GM18507 (cell line): ENCODE data around the gene KRT7.
"Not testable (repeated sequence)": the region's sequence is repeated elsewhere in the genome, so short reads cannot be mapped to it uniquely, and the experiment has no call there.

Experiments used
- DNase-seq: peaks from one replicate; pipeline ENCODE4 v3.0.0; 2011; ENCODE audit warnings: low read depth; ENCODE audit not compliant: insufficient read length; ENCODE audit errors: extremely low spot score
- FAIRE-seq: peaks from 2 replicates; lab custom pipeline; 2011; peaks lifted over from hg19 to GRCh38; lab: Jason Lieb, UNC

Gene KRT7

DNA sequence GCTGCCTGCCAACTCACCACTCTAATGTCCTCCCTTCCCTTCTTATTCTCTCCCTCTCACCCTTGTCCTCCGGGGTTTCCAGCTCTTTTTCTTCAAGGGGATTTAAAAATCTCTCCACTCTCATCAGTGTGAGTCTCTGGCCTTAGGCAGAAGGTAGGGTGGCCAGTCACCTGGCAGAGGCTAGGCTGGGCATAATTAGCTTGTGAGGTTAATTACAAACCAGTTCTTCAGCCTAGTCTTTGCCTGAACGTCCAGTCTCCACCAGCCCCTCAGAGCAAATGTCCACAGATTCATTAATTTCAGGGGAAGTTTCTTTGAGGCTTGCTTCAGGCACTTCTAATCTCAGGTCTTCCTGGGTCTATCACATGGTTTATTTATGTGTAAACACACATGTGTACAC is 6.7 kb downstream of the KRT7 start:
- FAIRE-seq = no peak
- DNase-seq = no peak

DNA sequence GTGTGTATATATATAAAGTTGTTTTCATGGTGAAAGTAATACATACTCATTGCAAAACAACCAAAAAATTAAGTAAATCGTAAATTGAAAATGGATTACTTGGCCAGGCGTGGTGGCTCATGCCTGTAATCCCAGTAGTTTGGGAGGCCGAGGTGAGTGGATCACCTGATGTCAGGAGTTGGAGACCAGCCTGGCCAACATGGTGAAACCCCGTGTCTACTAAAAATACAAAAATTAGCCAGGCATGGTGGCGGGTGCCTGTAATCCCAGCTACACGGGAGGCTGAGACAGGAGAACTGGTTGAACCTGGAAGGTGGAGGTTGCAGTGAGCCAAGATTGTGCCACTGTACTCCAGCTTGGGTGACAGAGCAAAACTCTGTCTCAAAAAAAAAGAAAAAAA is 7.2 kb downstream of the KRT7 start:
- not testable (repeated sequence) for DNase-seq, FAIRE-seq

DNA sequence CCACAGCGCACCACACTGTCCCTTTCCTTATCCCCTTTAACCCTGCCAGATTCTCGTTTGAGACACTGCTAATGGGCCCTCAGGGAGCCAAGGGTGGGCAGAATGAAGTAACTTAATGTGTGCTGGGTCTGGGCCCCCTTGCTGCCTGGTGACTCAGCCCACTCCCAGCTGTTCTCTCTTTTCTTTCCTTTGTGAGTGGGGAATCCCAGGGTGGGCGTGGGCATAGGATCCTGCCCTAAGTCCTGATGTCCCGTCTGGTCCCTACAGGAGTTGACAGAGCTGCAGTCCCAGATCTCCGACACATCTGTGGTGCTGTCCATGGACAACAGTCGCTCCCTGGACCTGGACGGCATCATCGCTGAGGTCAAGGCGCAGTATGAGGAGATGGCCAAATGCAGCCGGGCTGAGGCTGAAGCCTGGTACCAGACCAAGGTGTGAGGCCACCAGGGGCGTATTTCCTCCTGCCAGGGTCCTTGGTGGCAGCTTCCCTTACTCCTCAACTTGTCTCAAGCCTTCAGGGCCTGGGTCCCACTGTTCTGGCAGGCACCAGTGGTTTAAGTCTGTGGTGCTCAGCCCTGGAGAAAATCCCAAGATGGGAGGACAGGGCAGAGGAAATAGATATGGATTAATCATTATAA is 8.3 kb downstream of the KRT7 start:
- FAIRE-seq = no peak
- no peak for DNase-seq

DNA sequence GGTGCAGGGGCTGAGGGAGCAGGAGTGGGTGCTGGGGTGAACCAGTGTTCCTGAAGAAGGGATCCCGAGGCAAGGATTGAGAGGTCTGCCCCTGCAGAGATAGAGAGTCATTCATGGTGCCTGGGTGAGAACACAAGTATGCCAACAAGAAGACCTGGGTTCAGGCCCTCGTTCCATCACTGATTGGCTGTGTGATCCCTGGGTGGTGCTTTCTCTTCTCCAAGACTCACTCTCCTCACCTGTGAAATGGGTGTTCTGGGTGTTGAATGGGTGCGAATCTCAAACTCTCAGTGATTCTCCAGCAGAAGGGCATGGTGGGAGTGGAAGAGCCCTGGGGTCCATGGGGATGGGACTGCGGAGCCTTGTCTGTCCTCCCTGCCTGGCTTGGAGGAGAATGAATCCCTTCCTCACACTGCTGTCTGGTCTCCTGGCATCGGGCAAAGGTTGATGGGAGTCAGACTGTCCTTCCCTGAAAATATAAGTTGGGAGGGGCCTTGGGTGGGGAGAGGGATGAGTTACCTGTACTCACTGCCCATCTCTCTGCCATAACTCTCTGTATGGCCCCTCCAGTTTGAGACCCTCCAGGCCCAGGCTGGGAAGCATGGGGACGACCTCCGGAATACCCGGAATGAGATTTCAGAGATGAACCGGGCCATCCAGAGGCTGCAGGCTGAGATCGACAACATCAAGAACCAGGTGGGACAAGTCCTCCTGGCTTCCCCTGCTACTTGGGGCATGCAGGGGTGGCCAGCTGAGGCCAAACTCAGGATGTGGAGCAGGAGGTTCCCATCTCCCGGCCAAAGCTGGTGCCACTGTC is 9.6 kb downstream of the KRT7 start:
- FAIRE-seq (no peak), DNase-seq (no peak)

DNA sequence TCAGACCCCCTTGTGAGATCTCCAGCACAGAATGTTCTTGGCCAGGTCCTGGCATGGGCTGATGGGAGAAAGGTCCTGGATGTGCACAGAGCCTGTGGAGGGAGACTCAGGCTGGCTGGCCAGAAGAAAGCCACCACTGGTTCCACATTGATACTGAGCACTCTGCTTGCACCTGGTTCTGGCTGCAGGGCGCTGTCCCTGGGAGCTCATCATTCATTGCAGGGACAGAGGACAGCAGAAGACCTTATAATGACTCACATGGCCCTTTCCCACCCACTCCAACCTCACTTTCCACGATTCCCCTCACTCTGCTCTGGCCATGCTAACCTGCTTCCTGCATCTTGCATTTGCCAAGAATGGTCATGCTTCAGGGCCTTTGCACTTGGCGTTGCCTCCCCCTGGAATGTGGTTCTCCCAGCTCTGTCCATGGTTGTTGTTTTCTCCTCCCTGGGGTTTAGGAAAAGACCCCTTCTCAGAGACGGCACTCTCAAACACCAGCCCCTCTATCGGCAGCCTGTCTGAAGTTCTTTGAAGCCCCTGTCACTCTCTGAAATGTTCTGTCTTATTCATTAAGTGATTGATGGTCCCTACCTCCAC is 10.3 kb downstream of the KRT7 start:
- DNase-seq = no peak
- FAIRE-seq = no peak

DNA sequence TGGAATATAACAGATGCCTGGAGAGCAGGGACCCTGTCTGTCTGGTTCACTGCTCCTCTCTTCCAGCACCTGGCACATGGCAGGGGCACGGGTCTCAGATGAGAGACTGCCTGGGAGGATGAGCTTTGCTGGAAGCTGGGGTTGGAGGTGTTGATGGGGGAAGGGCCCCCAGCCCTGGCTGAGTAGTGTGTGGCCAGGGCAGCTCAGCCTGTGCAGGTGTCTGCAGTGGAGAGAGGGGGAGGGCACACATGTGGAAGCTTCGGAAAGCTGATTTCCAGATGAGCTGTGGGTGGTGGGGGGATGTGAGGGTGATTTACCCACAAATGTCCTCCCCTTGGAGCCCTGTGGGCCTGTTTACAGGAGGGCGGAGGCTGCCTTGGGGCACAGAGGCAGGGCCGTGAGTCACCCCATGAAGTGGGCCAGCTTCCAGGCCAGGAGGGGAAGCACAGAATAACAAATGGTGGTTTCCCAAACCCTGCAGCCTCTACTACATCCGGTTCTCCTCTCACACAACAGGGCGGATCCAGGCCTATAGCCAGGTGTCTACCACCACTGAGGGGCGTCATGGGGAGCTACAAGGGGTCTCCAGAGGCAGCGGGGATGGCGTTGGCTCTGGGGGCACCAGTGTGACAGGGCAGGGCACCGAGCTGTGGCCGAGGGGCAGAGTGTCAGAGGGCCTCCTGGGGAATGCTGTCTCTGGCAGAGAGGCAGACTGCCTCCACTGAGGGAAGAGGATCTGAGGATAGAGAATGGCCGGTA is 11.0 kb downstream of the KRT7 start:
- DNase-seq = peak; percentile 67
- FAIRE-seq = peak; percentile 95

DNA sequence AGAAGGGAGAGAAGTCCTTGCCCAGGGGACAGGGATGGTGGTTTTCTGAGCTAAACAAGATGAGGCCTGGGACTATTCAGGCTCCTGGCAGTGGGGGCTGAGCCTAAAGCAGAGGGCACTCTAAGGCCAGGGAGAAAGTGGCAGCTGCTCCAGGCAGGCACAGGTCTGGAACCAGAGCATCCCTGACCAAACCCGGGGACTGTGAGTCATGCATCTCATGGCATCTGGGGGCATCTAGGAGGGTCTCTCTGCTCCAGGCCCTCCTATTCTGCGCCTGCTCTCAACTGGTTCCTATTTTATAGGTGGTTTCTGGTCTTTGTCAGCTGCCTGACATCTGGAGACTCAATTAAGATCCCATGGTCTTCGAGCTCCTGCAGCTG is 11.6 kb downstream of the KRT7 start:
- FAIRE-seq = no peak
- DNase-seq = no peak

DNA sequence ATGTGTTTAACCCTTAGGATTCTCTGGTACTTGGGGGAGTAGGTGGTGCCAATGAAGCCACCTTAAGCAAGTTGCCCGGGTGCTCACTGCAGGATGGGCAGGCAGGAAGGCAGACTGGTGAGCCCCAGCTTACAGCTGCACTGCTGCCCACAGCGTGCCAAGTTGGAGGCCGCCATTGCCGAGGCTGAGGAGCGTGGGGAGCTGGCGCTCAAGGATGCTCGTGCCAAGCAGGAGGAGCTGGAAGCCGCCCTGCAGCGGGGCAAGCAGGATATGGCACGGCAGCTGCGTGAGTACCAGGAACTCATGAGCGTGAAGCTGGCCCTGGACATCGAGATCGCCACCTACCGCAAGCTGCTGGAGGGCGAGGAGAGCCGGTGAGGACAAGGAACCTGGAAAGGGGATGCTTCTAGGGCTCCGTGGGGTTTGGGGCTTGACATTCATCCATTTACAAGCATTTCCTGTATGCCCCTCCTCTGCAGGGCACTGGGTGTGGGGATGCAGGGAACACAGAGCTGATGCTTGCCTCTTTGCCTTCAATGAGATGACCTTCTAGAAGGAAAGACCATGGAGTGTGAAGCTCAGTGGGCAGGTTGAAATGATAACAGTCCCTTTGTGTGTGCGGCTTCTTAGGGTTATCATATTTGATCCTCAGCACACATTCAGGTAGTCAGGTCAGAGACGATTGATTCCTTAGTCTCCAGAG is 12.4 kb downstream of the KRT7 start:
- FAIRE-seq = peak; percentile 15
- DNase-seq = no peak

DNA sequence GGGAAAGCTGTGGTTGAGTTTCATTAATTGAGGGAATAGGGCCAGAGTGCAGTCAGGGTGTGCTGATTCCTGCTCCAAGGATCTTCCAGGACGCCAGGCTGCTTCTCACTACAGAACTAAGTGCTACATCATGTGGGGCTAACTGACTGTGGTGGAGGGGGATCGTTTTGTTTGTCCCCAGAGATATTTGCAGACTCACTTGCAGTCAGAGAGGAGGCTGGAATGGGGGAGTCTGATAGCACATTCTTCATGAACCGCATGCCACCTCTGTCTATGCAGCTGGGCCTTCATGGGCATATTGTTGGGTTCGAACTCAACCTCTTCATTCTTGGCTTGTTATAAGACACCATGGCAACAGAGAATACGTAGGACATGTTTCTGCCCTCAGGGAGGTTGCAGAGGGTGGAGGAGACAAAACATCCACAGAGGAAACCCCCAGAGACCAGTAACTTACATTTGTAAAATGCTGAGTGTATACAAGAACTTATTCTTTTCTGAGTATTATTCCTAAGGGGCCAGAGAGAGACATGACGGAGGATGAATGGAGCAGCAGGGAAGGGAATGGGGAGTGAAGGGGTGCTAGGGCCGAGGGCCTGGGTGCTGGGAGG is 13.0 kb downstream of the KRT7 start:
- no peak for DNase-seq
- no peak for FAIRE-seq

DNA sequence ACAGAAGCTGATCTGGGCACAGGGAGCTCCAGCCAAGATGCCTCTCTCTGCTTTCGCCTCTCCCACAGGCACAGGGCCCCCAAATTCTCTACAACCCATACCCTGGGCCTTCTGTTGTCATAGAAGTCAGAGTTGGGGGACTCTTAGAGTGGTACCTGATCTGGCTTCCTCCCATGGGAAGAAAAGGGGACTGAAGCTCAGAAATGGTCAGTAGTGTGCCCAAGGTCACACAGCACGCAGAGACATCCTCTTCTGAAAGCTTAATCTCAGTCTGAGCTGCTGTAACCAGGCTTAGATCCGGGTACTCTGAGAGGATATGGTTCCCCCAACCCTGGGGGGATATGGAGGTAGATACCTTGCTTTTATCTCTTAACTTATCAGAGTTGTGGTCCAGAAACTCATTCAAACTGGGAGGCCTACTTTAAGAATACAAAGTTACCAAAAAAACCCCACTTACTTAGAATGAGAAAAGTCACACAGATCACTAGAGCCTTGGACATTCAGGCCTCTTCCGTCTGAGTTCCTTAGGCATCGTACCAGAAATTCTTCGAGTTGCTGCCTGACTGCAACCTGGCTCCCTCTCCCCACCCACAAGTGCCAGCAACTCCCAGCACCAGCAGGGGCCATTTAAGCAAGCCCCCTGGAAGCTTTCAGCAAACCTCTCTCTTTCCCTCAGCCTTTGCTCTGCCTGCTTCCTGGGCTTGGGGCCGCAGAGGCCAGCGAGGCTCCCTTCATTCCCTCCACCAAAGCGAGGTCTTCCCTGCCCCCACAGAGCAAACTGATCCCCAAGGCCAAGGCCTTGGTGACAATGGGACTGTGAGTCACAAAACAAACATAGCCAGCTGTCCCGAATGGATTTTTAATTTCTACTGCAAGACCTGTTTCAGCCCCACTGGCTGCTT is 13.9 kb downstream of the KRT7 start:
- no peak for DNase-seq
- FAIRE-seq = no peak

DNA sequence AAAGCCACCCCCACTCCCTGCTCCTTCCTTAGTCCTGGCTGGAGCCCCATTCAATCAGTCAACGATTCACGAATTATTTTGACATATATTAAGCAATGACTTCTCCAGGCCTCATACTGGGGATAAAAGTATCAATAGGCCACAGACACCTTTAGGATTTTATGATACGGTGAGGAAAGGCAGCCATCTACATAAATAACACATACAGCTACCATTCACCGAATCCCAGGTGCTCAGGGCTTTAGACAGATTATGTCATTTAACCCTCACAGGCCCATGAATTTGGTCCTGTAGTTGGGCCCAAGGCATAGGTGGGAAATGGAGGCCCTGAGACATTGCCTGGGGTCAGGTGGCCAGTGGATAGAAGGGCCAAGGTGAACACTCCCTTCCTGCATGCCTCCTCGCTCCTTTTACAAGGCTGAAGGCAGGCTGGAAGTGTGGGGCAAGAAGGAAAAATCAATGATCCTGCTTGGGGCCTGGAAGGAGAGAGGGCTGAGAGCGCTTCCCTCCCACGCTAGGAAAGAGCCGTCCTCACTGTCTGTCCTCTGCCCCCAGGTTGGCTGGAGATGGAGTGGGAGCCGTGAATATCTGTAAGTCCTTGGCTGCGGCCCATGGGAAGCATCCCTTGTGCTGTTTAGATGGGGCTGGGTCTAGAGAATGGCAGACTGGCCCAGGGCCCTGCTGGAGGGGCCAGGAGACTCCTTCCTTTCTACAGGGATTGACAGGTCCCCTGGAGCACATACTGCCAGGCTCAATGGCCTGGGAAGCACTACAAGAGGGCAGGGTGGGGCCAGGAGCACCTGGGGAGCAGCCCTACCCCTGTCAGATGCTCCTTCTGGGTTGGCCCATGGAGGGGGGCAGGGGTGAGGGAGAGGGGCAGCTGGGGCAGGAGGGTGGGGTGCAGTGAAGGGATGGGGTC is 14.8 kb downstream of the KRT7 start:
- FAIRE-seq = no peak
- no peak for DNase-seq

DNA sequence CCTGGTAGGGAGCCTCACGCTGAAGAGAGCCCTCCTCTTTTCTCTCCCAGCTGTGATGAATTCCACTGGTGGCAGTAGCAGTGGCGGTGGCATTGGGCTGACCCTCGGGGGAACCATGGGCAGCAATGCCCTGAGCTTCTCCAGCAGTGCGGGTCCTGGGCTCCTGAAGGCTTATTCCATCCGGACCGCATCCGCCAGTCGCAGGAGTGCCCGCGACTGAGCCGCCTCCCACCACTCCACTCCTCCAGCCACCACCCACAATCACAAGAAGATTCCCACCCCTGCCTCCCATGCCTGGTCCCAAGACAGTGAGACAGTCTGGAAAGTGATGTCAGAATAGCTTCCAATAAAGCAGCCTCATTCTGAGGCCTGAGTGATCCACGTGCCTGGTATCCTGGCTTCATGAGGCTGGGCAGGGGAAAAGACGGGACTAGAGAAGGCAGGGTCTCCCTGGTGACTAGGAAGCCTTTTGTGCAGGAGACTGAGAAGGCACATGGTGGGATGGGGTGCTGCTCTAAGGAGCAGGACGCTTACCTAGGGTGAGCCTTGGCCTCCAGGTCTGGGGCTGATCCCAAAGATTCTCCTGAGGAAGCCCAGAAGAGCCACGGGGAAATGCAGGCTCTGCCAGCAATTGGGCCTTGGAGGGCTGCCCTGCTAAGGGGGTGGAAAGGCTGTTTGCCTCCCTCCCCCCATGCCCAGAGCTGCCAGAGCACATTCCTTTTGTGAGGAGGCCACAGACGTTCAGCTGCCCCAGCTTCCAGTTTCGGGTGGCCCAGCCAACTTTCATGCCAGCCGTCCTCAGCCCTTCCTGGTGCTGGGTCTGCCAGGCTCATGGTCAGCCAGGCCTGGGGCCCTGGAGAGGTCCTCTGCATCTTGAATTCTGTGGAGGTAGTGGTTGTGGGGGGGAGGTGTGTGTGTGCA is 15.8 kb downstream of the KRT7 start:
- no peak for DNase-seq
- no peak for FAIRE-seq

DNA sequence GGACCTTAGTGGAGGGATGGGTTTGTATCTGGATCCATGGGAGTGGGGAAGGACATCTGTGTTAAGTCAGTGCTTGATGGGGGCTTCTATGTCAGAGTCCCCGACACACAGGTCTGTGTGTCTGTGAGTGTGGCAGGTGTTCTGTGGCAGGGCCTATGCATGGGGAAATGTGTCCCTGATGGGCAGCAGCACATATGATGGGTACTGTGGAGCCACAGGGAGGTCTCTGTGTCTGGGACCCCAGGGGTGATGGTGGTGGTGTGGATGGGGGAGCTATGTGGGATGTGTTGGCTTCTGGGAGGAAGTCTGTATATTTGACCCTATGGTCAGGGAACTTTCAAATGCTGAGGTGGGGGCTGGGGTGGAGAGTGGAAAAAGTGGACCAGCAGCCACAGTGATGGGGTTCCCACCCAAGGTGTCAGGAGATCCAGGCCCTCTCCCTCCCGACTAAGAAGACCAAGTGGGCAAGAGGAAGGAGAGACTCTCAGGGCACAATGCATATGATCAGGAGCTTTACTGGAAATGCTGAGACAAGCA is 16.5 kb downstream of the KRT7 start:
- FAIRE-seq (no peak), DNase-seq (no peak)

DNA sequence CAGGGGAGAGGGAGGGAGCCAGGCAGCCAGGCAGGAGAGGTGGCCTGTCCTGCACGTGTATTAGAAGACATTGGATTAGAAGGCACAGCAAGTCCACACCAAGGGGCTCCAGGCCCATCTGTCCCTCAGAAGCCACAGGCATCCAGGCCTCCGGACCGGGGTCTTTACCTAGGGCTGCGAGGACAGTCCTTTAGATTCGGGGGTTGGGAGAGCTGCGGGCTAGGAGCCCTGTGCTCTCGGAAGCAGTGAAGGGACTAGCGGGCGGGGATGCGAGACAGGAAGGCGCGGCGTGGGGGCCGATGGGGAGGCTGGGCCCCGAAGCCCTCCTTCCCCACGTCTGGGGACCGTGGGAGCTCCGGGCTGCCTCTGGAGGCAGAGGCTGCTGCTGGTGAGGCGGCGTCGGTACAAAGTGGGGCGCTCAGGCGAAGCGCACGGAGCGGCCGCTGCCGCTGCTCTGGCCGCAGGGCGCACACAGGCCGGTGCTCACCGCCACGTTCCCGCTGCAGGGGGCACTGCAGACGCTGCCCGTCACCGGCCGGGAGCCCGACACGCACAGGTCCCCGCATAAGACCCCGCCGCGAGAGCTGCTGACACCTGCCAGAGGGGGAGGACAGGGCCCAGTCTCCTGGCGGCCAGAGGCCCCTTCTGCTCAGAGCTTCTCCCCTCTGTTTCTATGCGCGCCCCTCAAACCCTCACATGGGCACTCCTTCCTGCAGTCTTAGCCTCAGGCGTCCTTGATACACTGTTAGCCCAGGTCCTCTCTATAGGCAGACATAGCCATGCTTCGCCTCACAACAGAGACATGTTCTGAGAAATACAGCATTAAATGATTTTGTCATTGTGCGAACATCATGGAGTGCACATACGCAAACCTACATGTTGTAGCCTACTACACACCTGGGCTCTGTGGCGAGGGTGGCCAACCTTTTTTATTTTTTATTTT is 17.3 kb downstream of the KRT7 start:
- FAIRE-seq (no peak), DNase-seq (no peak)
